ENCODE measurements around the gene PPP1R15B.
A peak's percentile ranks its signal among the peaks of the same experiment; 100 is the strongest.

The PPP1R15B gene

GRCh38 chr1:204411451-204412204 is at the start of gene PPP1R15B:
TSS of gene PPP1R15B (minus strand) at chr1:204411817. CDS start at chr1:204411411, 406 bp downstream.
- peak within 1 kb of the TSS; percentile 100 for H3K4me3 ChIP-seq (ENCODE audit: low read length)
- TF ChIP-seq, protein P1, sequence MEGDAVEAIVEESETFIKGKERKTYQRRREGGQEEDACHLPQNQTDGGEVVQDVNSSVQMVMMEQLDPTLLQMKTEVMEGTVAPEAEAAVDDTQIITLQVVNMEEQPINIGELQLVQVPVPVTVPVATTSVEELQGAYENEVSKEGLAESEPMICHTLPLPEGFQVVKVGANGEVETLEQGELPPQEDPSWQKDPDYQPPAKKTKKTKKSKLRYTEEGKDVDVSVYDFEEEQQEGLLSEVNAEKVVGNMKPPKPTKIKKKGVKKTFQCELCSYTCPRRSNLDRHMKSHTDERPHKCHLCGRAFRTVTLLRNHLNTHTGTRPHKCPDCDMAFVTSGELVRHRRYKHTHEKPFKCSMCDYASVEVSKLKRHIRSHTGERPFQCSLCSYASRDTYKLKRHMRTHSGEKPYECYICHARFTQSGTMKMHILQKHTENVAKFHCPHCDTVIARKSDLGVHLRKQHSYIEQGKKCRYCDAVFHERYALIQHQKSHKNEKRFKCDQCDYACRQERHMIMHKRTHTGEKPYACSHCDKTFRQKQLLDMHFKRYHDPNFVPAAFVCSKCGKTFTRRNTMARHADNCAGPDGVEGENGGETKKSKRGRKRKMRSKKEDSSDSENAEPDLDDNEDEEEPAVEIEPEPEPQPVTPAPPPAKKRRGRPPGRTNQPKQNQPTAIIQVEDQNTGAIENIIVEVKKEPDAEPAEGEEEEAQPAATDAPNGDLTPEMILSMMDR (conservative IDR thresholded peaks at IDR 0.05; ENCODE audit: low read length) = no peak
- peak; percentile 99 for DNase-seq (ENCODE audit: low read depth)

DNA sequence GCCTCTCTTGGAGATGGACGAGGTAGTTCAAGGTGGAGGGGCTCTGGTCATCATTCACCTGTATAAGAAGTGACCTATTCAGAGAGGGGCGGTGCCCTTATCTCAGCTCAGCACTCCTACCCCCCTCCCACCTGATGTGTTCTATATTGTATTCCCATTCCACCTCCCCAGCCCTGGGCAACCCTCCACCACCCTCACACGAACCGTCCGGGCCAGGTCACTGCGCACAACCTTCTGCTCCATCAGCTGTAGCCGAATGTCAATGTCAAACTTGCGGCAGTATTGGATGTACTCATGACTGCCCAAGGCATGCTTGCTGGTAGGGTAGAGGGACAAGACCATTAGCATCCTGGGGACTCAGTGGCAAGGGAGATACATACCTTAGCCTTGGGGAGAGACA is 48.7 kb upstream of the PPP1R15B start:
- TF ChIP-seq, protein P1 (conservative IDR thresholded peaks at IDR 0.05; ENCODE audit: low read length) = no peak
- no peak overlapping the region for H3K4me3 ChIP-seq (ENCODE audit: low read length)
- DNase-seq (ENCODE audit: low read depth) = no peak

DNA sequence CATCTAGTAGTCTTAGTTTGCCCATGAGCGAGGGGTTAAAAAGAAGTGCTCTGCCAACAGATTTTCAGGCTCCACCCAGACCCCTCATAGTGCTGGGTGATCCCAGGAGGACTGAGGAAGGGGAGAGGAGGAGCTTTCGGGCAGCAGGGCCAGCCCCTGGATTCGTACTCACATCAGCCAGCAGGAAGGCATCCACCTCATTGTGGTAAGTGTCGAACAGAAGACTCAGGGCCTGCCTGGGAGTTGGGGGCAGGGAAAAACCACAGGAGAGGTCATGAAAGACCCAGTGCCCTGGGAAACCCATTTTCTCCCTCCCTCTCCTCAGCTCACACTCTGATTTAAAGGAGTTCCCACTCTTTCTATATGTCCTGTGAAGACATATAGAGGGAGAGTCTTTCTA is 48.1 kb upstream of the PPP1R15B start:
- TF ChIP-seq, protein P1 (conservative IDR thresholded peaks at IDR 0.05; ENCODE audit: low read length) = no peak
- no peak for DNase-seq (ENCODE audit: low read depth)
- H3K4me3 ChIP-seq (ENCODE audit: low read length) = no peak overlapping the region

DNA sequence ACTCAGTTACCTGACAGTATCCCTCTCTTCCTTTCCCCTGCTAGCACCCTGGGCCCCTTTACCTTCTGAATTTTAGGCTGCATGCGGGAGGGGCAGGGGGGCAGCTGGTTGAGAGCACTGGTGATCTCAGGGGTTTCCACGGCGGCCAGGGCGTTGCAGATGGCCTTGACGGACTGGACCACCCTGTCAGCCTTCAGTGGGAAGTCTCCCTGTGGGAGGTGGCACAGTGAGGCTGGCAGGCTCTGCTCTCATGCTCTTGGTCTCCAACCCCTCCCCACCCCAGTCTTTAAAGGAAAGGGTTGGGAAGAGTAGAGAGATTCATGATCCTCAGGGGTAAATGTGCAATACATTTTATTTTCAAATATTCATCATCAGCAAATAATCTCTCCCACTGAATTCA is 46.0 kb upstream of the PPP1R15B start:
- TF ChIP-seq, protein P1 (conservative IDR thresholded peaks at IDR 0.05; ENCODE audit: low read length) = no peak
- no peak for DNase-seq (ENCODE audit: low read depth)
- no peak overlapping the region for H3K4me3 ChIP-seq (ENCODE audit: low read length)

- TF ChIP-seq, protein P1 (conservative IDR thresholded peaks at IDR 0.05; ENCODE audit: low read length) = no peak
- no peak for DNase-seq (ENCODE audit: low read depth)
These were observed 45.3 kb upstream of the PPP1R15B start for GRCh38 chr1:204456826-204457442.

DNA sequence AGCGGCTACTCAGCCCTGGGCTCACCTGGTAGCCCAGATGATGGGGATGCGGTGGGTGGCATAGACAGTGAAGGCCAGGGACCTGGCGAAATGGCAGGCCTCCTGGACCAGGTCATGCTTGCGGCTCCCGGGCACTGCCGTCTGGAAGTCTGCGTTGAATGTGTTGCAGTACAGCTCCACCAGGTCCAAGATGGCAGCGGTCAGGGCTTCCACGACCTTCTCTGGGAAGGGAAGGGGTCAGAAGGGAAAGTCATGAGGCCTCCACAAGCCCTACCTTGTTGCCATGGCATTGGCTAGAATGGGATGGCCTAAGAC is 44.2 kb upstream of the PPP1R15B start:
- no peak overlapping the region for H3K4me3 ChIP-seq (ENCODE audit: low read length)
- TF ChIP-seq, protein P1 (conservative IDR thresholded peaks at IDR 0.05; ENCODE audit: low read length) = no peak
- no peak for DNase-seq (ENCODE audit: low read depth)

More at GRCh38 chr1:204456826-204457442, 45.3 kb upstream of the PPP1R15B start:
- H3K4me3 ChIP-seq (ENCODE audit: low read length) = no peak overlapping the region
